Measurements from ENCODE around the gene MYT1. TPM values are rescaled to one million over a fixed set of nuclear protein-coding genes. Genes with fewer than 3 reads are reported as not detected.

Gene MYT1
- total RNA-seq, 4 donors from 2014 or later = not detected

- no peak for DNase-seq (ENCODE audit: low spot score in 2 of 2)
- no peaks in the 10 kb centered on the region for H3K9me3 ChIP-seq
- 85% methylated on average over 5 of the region's 5 CpGs for WGBS, 2 donors
These were observed 89.9 kb downstream of the MYT1 start for GRCh38 chr20:64254156-64254555.

GRCh38 chr20:64254571-64255360, 90.5 kb downstream of the MYT1 start:
- 73 to 85% methylated on average over 25 to 28 of the region's 28 CpGs for WGBS, 2 donors
- DNase-seq (ENCODE audit: low spot score in 2 of 2) = no peak
- H3K27me3 ChIP-seq = peaks cover 0 to 15% of the 10 kb centered on the region in 2 donors
- H3K9me3 ChIP-seq = no peaks in the 10 kb centered on the region
- H3K4me3 ChIP-seq = peak overlapping the region; percentile 86 to 97 (median 91)
- peaks cover 0 to 40% (median 19%) of the 10 kb centered on the region in 4 donors for H3K4me1 ChIP-seq
- TF ChIP-seq EP300 (IDR thresholded peaks at IDR 0.05) (no peak), POLR2A (IDR thresholded peaks at IDR 0.05) (no peak)
- TF ChIP-seq, protein P1, sequence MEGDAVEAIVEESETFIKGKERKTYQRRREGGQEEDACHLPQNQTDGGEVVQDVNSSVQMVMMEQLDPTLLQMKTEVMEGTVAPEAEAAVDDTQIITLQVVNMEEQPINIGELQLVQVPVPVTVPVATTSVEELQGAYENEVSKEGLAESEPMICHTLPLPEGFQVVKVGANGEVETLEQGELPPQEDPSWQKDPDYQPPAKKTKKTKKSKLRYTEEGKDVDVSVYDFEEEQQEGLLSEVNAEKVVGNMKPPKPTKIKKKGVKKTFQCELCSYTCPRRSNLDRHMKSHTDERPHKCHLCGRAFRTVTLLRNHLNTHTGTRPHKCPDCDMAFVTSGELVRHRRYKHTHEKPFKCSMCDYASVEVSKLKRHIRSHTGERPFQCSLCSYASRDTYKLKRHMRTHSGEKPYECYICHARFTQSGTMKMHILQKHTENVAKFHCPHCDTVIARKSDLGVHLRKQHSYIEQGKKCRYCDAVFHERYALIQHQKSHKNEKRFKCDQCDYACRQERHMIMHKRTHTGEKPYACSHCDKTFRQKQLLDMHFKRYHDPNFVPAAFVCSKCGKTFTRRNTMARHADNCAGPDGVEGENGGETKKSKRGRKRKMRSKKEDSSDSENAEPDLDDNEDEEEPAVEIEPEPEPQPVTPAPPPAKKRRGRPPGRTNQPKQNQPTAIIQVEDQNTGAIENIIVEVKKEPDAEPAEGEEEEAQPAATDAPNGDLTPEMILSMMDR (IDR thresholded peaks at IDR 0.05) = no peak
- no peaks in the 10 kb centered on the region for H3K36me3 ChIP-seq
- peak overlapping the region; percentile 89 to 95 (median 92) for H3K27ac ChIP-seq

More at GRCh38 chr20:64254156-64254555, 89.9 kb downstream of the MYT1 start:
- no peak for TF ChIP-seq POLR2A (IDR thresholded peaks at IDR 0.05)
- TF ChIP-seq, protein P1 (IDR thresholded peaks at IDR 0.05) = no peak
- no peak for TF ChIP-seq EP300 (IDR thresholded peaks at IDR 0.05)
- no peak overlapping the region for H3K27ac ChIP-seq
- H3K27me3 ChIP-seq = peaks cover 0 to 15% of the 10 kb centered on the region in 2 donors
- no peaks in the 10 kb centered on the region for H3K36me3 ChIP-seq
- H3K4me3 ChIP-seq = no peak overlapping the region
- H3K4me1 ChIP-seq = peaks cover 0 to 34% (median 18%) of the 10 kb centered on the region in 4 donors

- Histone ChIP-seq H3K4me3 (peak within 1 kb of the TSS; percentile 86 to 97 (median 91)), H3K9me3 (no peaks in the 10 kb centered on the region), H3K27ac (peak within 1 kb of the TSS; percentile 89 to 95 (median 92)), H3K27me3 (peaks cover 0 to 15% of the 10 kb centered on the region in 2 donors), H3K4me1 (peaks cover 0 to 49% (median 24%) of the 10 kb centered on the region in 4 donors), H3K36me3 (no peaks in the 10 kb centered on the region)
- peak; percentile 71 to 75 for DNase-seq (ENCODE audit: low spot score in 2 of 2)
- TF ChIP-seq, protein P1 (IDR thresholded peaks at IDR 0.05) = peak in 1 of 5 experiments; percentile 37
- TF ChIP-seq EP300 (IDR thresholded peaks at IDR 0.05) (peak in 1 of 2 donors; percentile 62), POLR2A (IDR thresholded peaks at IDR 0.05) (peak; percentile 42 to 75)
- 1% methylated on average over 39 to 94 of the region's 96 CpGs for WGBS, 2 donors
These were observed 91.4 kb downstream of the MYT1 start, which contains the start of gene PCMTD2 for GRCh38 chr20:64255361-64256281. TSS of gene PCMTD2 (plus strand) at chr20:64255748. CDS start at chr20:64259966, 4,218 bp downstream.

DNA sequence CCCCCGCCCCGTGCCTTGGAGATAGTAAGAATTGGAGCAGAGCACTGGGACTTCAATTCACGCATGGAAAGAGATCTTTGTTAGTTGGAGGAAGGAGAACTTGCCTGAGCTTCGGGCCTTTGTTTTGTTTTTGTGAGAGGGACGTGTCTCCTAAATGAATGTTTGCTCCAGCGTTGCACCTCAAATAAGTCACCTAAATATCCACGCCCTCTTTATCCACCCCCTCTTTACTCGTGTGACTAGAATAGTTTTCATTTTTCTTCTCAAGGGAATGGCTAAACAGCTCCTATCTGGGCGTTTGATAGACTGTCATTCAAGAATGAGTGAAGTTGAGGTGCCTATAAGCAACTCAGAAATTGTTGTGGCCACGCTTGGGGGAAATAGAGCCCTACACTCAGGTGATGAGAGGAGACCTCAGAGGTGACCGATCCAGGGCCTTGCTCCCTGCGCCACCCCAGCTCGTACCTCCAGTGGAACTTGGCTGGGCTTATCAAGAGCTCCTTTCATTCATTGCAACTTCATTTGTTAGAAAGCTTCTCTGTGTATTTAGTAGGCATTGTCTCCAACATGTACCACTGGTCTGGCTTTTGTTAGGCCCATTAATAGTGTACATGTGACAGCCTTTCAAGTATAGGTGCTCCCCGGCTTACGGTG, 92.2 kb downstream of the MYT1 start:
- H3K27ac ChIP-seq = peak overlapping the region in 3 of 4 donors; percentile 92 to 95 (median 93)
- DNase-seq (ENCODE audit: low spot score in 2 of 2) = no peak
- no peak for TF ChIP-seq POLR2A (IDR thresholded peaks at IDR 0.05)
- TF ChIP-seq, protein P1 (IDR thresholded peaks at IDR 0.05) = no peak
- TF ChIP-seq EP300 (IDR thresholded peaks at IDR 0.05) = no peak
- no peaks in the 10 kb centered on the region for H3K36me3 ChIP-seq
- peaks cover 0 to 12% of the 10 kb centered on the region in 2 donors for H3K27me3 ChIP-seq
- peaks cover 0 to 57% (median 28%) of the 10 kb centered on the region in 4 donors for H3K4me1 ChIP-seq
- no peaks in the 10 kb centered on the region for H3K9me3 ChIP-seq
- WGBS, 2 donors = 14 to 19% methylated on average over 15 of the region's 15 CpGs
- H3K4me3 ChIP-seq = peak overlapping the region; percentile 86 to 97 (median 91)

All from tibial nerve (tissue), 4 donors.